Activated naive CD4-positive, alpha-beta T cell treated with anti-CD3 and anti-CD28 coated beads, Interleukin-2, amount 50 U/mL, for 24 hours (primary cell): ENCODE data around the gene ERBB2.
"Not testable (repeated sequence)": the region's sequence is repeated elsewhere in the genome, so short reads cannot be mapped to it uniquely, and the experiment has no call there.

Source experiments
- H3K27ac Mint-ChIP-seq: one replicate; pipeline ENCODE4 v1.8.0; 2021; ENCODE audit warnings: mild to moderate bottlenecking, mixed read lengths
- H3K27me3 Mint-ChIP-seq: one replicate; pipeline ENCODE4 v1.8.0; 2021; ENCODE audit warnings: mixed read lengths
- H3K36me3 Mint-ChIP-seq: one replicate; pipeline ENCODE4 v1.8.0; 2021; ENCODE audit warnings: mixed read lengths
- H3K4me1 Mint-ChIP-seq: one replicate; pipeline ENCODE4 v1.8.0; 2021; ENCODE audit warnings: mixed read lengths
- H3K4me3 Mint-ChIP-seq: one replicate; pipeline ENCODE4 v1.8.0; 2021; ENCODE audit warnings: mild to moderate bottlenecking, mixed read lengths
- H3K9me3 Mint-ChIP-seq: one replicate; pipeline ENCODE4 v1.8.0; 2021; ENCODE audit warnings: mixed read lengths

Gene ERBB2

DNA sequence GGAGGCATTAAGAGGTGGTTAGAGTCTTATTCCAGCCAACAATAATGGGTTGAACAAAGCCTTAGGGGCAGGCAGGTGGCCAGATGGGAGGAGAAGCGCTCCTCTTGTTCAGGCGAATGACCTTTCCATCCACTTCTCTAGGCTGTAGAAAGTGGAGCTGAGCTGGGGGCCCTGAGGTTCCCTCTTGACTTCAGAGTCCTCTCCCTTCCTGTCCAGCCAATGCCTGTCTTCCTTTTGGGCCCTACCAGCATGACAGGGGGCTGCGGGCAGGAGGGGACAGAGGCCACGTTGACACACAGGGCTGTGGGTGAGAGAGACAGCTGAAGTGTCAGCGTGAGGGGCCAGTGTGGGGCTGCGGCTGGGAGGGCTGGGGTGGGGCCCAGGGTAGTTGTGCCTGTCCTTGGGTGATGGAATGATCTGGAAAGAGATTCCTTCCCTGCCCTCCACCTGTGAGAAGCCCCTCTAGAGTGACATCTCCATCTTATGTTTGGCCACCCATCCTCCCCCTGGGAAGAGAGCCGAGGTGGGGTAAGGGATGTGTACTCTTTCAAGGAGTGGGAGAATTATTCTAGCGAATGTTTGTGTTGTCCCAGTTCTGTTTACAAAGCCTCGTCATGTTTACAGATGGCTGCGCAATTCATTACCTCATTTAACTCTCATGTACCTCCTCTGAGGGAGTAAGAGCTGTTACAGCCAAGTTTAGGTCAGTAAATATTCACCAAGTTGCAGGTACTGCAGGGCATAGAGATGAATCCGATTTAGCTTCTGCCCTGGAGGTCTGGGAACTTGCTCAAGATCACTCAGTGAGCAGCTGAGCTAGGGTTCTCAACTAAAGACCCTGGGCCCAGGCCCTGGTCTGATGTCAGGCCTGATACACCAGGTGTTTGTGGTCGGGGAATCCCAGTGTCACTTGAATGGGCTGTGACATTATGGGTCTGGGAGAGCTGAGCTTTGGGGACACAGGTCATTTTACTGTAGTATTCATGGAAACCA is 3.3 kb downstream of the ERBB2 start:
- Mint-ChIP-seq H3K4me1 (peaks cover 28% of the 10 kb centered on the region), H3K27ac (no peak overlapping the region), H3K4me3 (no peak overlapping the region), H3K9me3 (no peaks in the 10 kb centered on the region), H3K27me3 (peaks cover 21% of the 10 kb centered on the region), H3K36me3 (peaks cover 1% of the 10 kb centered on the region)

DNA sequence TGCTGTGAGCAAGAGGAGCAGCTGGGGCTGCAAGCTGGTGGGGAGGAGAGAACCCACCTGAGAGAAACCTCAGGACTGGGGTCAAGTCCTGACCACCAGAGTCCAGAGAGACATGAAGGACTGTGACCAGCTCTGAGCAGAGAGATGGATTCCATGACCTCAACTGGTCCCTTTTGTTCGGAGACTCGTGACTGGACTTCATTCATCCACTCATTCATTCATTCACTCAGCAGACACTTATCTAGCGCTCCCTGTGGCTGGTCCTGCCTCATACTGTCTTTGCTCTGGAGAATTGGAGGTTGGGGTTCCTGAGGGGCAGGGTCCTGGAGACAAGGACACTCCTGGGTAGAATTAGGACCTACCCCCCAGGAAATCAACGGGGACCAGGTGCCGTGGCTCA is 4.0 kb downstream of the ERBB2 start:
- H3K27ac Mint-ChIP-seq = no peak overlapping the region
- no peaks in the 10 kb centered on the region for H3K9me3 Mint-ChIP-seq
- H3K4me1 Mint-ChIP-seq = peaks cover 26% of the 10 kb centered on the region
- peaks cover 19% of the 10 kb centered on the region for H3K27me3 Mint-ChIP-seq
- peaks cover 1% of the 10 kb centered on the region for H3K36me3 Mint-ChIP-seq
- H3K4me3 Mint-ChIP-seq = no peak overlapping the region

DNA sequence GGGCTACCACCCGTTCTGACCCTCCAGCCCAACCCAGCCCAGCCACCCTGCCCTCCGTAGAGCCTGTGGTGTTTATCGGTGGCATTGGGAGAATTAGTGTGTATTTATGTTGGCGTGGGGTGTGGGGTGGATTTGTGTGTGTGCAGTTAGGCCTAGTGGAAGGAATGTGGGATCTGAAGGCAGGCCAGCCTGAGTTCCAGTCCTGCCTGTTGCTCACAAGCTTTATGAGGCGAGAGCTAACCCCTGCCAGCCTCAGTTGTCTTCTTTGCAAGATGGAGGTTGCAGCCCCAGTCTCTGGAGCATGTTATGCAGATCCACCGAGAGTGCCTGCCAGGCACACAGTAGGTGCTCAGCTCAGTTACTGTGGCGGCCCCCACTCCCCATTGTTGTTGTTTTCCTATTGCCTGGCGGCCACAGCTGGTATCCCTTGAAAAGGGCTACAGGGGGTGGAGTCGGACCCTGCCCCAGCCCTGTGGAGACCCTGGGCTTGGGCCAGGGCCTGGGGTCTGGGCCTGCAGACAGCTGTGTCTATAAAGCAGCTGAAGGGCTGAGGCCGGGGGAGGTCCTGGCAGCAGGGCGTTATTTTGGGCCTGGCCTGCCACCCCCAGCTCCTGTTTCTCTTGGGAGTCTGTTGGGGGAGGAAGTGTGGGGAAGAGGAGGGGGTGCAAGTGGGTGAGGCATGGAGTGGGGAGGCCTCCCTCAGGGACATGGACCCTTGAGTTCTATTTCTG is 5.1 kb downstream of the ERBB2 start:
- H3K27me3 Mint-ChIP-seq = peaks cover 11% of the 10 kb centered on the region
- H3K36me3 Mint-ChIP-seq = peaks cover 1% of the 10 kb centered on the region
- no peaks in the 10 kb centered on the region for H3K9me3 Mint-ChIP-seq
- H3K4me1 Mint-ChIP-seq = peaks cover 24% of the 10 kb centered on the region
- H3K27ac Mint-ChIP-seq = no peak overlapping the region
- H3K4me3 Mint-ChIP-seq = no peak overlapping the region

DNA sequence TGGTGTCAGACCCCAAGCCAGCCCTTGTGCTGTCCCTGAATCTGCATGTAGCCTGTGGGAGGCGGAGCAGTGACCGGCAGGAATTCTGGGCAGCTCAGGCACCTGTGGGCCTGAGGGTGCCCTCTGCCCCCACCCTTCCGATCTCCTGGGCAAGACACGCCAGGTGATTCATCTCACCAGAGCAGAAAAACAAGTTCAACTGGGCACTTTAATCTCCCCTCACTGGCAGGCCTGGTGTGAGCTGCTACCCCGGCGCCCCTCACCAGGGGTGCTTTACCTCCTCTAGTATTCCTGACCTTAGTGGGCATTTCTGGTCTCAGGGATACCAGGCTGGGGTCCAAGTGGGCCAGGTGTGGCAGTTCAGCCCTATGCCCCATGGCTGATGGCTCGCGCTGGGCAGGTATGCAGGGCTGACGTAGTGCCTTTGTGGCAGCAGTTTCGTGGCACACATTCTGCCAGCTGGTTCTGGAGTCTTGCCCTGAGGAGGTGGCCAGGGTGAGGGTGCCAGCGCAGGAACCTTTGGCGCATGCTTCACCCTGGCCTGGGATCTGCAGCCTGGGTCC is 6.0 kb downstream of the ERBB2 start:
- Mint-ChIP-seq H3K9me3 (no peaks in the 10 kb centered on the region), H3K36me3 (peaks cover 1% of the 10 kb centered on the region), H3K27me3 (peaks cover 10% of the 10 kb centered on the region), H3K4me3 (no peak overlapping the region), H3K4me1 (peaks cover 24% of the 10 kb centered on the region), H3K27ac (no peak overlapping the region)

DNA sequence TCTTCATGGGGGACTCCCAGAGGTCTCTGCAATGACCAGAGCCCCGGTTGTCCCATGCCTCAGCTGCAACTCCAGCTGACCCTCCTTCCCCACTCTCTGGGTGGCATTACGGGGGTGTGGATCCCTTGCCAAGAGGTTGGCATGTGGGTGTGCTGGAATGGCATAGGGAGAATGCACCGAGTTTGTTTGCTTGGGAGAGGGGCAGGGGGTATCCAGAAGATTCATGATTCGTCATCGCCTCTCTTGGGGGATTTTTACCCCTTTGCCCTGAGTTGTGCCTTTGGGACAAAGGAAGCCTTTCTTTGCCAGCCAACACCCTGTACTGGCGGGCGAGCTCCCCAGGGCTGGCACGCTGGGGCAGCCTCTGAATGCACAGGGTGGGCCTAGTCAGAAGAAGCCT is 6.5 kb downstream of the ERBB2 start:
- Mint-ChIP-seq H3K27ac (no peak overlapping the region), H3K4me3 (no peak overlapping the region), H3K4me1 (peaks cover 24% of the 10 kb centered on the region), H3K9me3 (no peaks in the 10 kb centered on the region), H3K27me3 (peaks cover 5% of the 10 kb centered on the region), H3K36me3 (no peaks in the 10 kb centered on the region)

DNA sequence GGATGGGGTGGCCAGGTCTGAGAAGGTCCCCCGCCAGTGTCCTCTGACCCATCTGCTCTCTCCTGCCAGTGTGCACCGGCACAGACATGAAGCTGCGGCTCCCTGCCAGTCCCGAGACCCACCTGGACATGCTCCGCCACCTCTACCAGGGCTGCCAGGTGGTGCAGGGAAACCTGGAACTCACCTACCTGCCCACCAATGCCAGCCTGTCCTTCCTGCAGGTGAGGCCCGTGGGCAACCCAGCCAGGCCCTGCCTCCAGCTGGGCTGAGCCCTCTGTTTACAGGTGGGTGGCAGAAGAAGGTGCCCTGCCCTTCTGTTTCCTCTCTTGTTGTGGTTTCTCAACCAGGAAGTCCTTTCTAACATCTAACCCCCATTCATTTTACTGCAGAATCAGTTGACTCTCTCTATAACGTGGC is 7.1 kb downstream of the ERBB2 start:
- Mint-ChIP-seq H3K27me3 (peaks cover 1% of the 10 kb centered on the region), H3K4me1 (peaks cover 24% of the 10 kb centered on the region), H3K4me3 (peak overlapping the region; percentile 12), H3K27ac (peak overlapping the region; percentile 78), H3K9me3 (no peaks in the 10 kb centered on the region), H3K36me3 (no peaks in the 10 kb centered on the region)

DNA sequence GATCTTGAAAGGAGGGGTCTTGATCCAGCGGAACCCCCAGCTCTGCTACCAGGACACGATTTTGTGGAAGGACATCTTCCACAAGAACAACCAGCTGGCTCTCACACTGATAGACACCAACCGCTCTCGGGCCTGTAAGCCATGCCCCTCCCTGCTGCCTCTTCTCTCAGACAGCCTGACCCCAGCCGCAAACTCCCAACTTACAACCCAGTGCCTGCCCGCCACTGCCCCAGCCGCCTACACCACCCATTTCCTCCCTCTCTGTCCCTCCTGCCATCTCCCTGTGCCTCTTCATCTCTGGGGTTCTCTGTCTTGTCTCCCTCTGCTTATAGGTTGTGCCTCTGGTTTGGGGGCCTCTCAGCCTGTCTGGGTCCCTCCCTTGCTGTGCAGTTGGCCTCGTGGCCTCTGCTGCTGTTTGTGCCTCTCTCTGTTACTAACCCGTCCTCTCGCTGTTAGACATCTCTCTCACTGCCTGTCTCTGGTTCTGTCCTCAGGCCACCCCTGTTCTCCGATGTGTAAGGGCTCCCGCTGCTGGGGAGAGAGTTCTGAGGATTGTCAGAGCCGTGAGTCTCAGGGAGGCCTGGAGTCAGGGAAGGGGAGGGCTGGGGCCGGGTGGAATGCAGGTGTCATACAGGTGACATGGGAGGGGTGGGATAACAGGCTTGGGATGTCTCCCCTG is 9.6 kb downstream of the ERBB2 start:
- H3K4me1 Mint-ChIP-seq = peaks cover 24% of the 10 kb centered on the region
- H3K9me3 Mint-ChIP-seq = no peaks in the 10 kb centered on the region
- H3K4me3 Mint-ChIP-seq = peak overlapping the region; percentile 60
- H3K27me3 Mint-ChIP-seq = no peaks in the 10 kb centered on the region
- no peaks in the 10 kb centered on the region for H3K36me3 Mint-ChIP-seq
- H3K27ac Mint-ChIP-seq = no peak overlapping the region

DNA sequence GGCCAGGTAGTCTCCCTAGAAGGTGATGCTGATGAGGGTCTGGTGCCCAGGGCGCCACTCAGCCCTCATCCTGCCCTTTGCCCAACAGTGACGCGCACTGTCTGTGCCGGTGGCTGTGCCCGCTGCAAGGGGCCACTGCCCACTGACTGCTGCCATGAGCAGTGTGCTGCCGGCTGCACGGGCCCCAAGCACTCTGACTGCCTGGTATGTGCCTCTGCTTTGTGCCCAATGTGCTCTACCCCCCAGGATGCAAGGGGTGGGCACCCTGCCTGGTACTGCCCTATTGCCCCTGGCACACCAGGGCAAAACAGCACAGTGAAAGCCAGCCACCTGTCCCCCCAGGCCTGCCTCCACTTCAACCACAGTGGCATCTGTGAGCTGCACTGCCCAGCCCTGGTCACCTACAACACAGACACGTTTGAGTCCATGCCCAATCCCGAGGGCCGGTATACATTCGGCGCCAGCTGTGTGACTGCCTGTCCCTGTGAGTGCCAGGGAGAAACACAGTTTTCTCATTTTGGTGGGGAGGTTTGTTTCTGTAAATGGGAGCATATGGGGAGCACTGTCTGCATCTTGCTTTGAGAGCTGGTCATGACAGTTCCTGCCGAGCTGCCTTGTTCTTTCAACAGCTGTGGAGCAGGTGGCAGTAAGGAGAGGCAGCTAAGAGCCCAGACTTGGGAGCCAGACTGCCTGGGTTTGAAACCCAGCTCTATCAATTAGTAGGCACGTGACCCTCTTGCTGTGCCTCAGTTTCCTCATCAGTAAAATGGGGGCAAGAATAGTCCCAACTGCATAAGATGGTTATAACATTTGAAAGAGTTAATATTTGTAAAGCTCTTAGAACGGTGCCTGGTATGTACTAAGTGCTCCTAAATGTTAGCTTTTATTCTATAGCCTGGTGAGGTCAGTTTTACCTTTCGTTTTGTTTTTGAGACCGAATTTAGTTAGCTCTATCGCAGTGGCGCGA is 10.4 kb downstream of the ERBB2 start:
- Mint-ChIP-seq H3K4me1 (peaks cover 24% of the 10 kb centered on the region), H3K27me3 (no peaks in the 10 kb centered on the region), H3K27ac (no peak overlapping the region), H3K9me3 (no peaks in the 10 kb centered on the region), H3K4me3 (peak overlapping the region; percentile 60), H3K36me3 (no peaks in the 10 kb centered on the region)

DNA sequence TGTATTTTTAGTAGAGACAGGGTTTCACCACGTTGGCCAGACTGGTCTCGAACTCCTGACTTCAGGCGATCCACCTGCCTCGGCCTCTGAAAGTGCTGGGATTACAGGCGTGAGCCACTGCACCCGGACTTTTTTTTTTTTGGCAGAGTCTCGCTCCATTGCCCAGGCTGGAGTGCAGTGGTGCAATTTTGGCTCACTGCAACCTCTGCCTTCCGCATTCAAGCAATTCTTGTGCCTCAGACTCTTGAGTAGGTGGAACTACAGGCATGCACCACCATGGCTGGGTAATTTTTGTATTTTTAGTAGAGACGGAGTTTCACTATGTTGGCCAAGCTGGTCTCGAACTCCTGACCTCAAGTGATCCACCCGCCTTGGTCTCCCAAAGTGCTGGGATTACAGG is 11.2 kb downstream of the ERBB2 start:
- H3K27me3 Mint-ChIP-seq, H3K9me3 Mint-ChIP-seq, H3K27ac Mint-ChIP-seq, H3K36me3 Mint-ChIP-seq, H3K4me3 Mint-ChIP-seq: not testable (repeated sequence)
- H3K4me1 Mint-ChIP-seq = peaks cover 24% of the 10 kb centered on the region

DNA sequence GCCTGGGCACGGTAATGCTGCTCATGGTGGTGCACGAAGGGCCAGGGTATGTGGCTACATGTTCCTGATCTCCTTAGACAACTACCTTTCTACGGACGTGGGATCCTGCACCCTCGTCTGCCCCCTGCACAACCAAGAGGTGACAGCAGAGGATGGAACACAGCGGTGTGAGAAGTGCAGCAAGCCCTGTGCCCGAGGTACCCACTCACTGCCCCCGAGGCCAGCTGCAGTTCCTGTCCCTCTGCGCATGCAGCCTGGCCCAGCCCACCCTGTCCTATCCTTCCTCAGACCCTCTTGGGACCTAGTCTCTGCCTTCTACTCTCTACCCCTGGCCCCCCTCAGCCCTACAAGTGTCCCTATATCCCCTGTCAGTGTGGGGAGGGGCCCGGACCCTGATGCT is 12.0 kb downstream of the ERBB2 start:
- H3K27me3 Mint-ChIP-seq = no peaks in the 10 kb centered on the region
- no peak overlapping the region for H3K27ac Mint-ChIP-seq
- H3K4me3 Mint-ChIP-seq = no peak overlapping the region
- no peaks in the 10 kb centered on the region for H3K9me3 Mint-ChIP-seq
- no peaks in the 10 kb centered on the region for H3K36me3 Mint-ChIP-seq
- peaks cover 17% of the 10 kb centered on the region for H3K4me1 Mint-ChIP-seq

DNA sequence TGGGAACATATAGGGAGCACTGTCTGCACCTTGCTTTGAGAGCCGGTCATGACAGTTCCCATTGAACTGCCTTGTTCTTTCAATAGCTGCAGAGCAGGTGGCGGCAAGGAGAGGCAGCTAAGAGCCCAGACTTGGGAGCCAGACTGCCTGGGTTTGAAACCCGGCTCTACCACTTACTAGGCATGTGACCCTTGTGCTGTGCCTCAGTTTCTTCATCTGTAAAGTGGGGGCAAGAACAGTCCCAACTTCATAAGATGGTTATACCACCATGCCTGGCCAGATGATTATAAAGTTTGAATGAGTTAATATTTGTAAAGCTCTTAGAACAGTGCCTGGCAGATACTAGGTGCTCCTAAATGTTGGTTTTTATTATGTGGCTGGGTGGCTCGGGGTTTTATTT is 14.4 kb downstream of the ERBB2 start:
- Mint-ChIP-seq H3K27ac (no peak overlapping the region), H3K4me1 (peaks cover 5% of the 10 kb centered on the region), H3K36me3 (no peaks in the 10 kb centered on the region), H3K27me3 (no peaks in the 10 kb centered on the region), H3K4me3 (no peak overlapping the region), H3K9me3 (no peaks in the 10 kb centered on the region)

DNA sequence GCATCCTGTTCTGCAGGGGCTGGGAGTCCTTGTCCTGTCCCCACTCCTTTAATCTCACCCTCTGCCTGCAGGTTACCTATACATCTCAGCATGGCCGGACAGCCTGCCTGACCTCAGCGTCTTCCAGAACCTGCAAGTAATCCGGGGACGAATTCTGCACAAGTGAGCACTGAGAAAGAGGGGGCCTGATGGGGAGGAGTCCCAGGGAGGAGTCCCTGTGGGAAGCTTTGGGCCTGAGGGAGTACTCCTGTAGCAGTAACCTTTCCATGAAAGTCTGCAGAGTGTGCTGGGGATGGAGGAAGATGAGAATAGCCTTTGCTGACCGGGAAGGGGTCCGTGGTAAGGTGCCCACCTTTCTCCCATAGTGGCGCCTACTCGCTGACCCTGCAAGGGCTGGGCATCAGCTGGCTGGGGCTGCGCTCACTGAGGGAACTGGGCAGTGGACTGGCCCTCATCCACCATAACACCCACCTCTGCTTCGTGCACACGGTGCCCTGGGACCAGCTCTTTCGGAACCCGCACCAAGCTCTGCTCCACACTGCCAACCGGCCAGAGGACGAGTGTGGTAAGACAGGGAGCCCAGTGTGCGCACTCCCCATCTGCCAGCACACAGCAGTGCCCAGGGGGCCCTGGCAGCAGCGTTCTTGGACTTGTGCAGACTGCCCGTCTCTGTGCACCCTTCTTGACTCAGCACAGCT is 15.7 kb downstream of the ERBB2 start:
- H3K9me3 Mint-ChIP-seq = no peaks in the 10 kb centered on the region

DNA sequence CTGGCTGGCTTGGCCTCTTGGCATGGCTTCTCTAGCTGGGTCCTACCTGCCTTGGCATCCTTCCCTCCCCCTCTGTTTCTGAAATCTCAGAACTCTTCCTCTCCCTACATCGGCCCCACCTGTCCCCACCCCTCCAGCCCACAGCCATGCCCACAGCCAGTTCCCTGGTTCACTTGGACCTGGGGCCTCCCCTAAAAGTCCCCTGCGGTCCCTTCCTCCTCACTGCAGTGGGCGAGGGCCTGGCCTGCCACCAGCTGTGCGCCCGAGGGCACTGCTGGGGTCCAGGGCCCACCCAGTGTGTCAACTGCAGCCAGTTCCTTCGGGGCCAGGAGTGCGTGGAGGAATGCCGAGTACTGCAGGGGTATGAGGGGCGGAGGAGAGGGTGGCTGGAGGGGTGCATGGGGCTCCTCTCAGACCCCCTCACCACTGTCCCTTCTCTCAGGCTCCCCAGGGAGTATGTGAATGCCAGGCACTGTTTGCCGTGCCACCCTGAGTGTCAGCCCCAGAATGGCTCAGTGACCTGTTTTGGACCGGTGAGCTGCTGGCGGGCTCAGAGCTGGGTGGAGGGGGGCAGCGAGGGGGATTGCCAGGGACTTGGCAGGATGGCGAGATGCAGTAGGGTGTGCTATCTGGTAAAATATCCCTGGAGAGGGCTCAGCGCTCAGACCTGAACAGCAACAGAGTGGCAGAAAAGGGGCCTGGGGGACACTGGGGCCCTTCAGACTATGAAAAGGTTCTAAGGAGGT is 16.4 kb downstream of the ERBB2 start:
- Mint-ChIP-seq H3K27me3 (no peaks in the 10 kb centered on the region), H3K9me3 (no peaks in the 10 kb centered on the region), H3K4me1 (no peaks in the 10 kb centered on the region), H3K27ac (no peak overlapping the region), H3K4me3 (no peak overlapping the region), H3K36me3 (no peaks in the 10 kb centered on the region)

More for the DNA sequence above, 15.7 kb downstream of the ERBB2 start:
- Mint-ChIP-seq H3K27ac (no peak overlapping the region), H3K4me3 (no peak overlapping the region), H3K36me3 (no peaks in the 10 kb centered on the region), H3K4me1 (no peaks in the 10 kb centered on the region), H3K27me3 (no peaks in the 10 kb centered on the region)
